ENCODE measurements around the gene GJA5. TPM values are rescaled to one million over a fixed set of nuclear protein-coding genes. Genes with fewer than 3 reads are reported as not detected.
"Not testable (repeated sequence)": the region's sequence is repeated elsewhere in the genome, so short reads cannot be mapped to it uniquely, and the experiment has no call there.

GJA5 gene
- total RNA-seq, 1 experiment from 2014 or later: not detected

- in situ Hi-C loops (cut with HindIII; ENCODE audit: low pct_unique_long_range_greater_than_20kb, low sequenced_read_pairs): no loop called here
- no peak for DNase-seq (ENCODE audit: low read depth)
Observed at GRCh38 chr1:147738739-147739476, 21.5 kb downstream of the GJA5 start.

- in situ Hi-C loops (cut with HindIII; ENCODE audit: low pct_unique_long_range_greater_than_20kb, low sequenced_read_pairs): no loop called here
Observed at GRCh38 chr1:147738129-147738528, 22.3 kb downstream of the GJA5 start.

GRCh38 chr1:147736883-147737282 is 23.5 kb downstream of the GJA5 start:
- in situ Hi-C loops (cut with HindIII; ENCODE audit: low pct_unique_long_range_greater_than_20kb, low sequenced_read_pairs): no loop called here

More at GRCh38 chr1:147738129-147738528, 22.3 kb downstream of the GJA5 start:
- no peak for DNase-seq (ENCODE audit: low read depth)

GRCh38 chr1:147735423-147735822 is 25.0 kb downstream of the GJA5 start:
- DNase-seq (ENCODE audit: low read depth): no peak
- in situ Hi-C loops (cut with HindIII; ENCODE audit: low pct_unique_long_range_greater_than_20kb, low sequenced_read_pairs): no loop called here

More at GRCh38 chr1:147736883-147737282, 23.5 kb downstream of the GJA5 start:
- DNase-seq (ENCODE audit: low read depth): no peak

- DNase-seq (ENCODE audit: low read depth); in situ Hi-C loops (cut with HindIII; ENCODE audit: low pct_unique_long_range_greater_than_20kb, low sequenced_read_pairs): not testable (repeated sequence)
Observed at GRCh38 chr1:147734291-147734841, 26.0 kb downstream of the GJA5 start.

GRCh38 chr1:147729315-147729714 is 31.1 kb downstream of the GJA5 start:
- in situ Hi-C loops (cut with HindIII; ENCODE audit: low pct_unique_long_range_greater_than_20kb, low sequenced_read_pairs): no loop called here
- no peak for DNase-seq (ENCODE audit: low read depth)

GRCh38 chr1:147726168-147726567 is 34.2 kb downstream of the GJA5 start:
- no peak for DNase-seq (ENCODE audit: low read depth)
- in situ Hi-C loops (cut with HindIII; ENCODE audit: low pct_unique_long_range_greater_than_20kb, low sequenced_read_pairs): no loop called here

- no peak for DNase-seq (ENCODE audit: low read depth)
- in situ Hi-C loops (cut with HindIII; ENCODE audit: low pct_unique_long_range_greater_than_20kb, low sequenced_read_pairs): no loop called here
Observed at GRCh38 chr1:147725685-147726084, 34.7 kb downstream of the GJA5 start.

- in situ Hi-C loops (cut with HindIII; ENCODE audit: low pct_unique_long_range_greater_than_20kb, low sequenced_read_pairs): no loop called here
- no peak for DNase-seq (ENCODE audit: low read depth)
Observed at GRCh38 chr1:147723691-147724323, 36.6 kb downstream of the GJA5 start.

- in situ Hi-C loops (cut with HindIII; ENCODE audit: low pct_unique_long_range_greater_than_20kb, low sequenced_read_pairs): no loop called here
- no peak for DNase-seq (ENCODE audit: low read depth)
Observed at GRCh38 chr1:147722124-147722523, 38.3 kb downstream of the GJA5 start.

- in situ Hi-C loops (cut with HindIII; ENCODE audit: low pct_unique_long_range_greater_than_20kb, low sequenced_read_pairs): no loop called here
- DNase-seq (ENCODE audit: low read depth): no peak
Observed at GRCh38 chr1:147721716-147722115, 38.7 kb downstream of the GJA5 start.

- no peak for DNase-seq (ENCODE audit: low read depth)
- in situ Hi-C loops (cut with HindIII; ENCODE audit: low pct_unique_long_range_greater_than_20kb, low sequenced_read_pairs): no loop called here
Observed at GRCh38 chr1:147720557-147720956, 39.8 kb downstream of the GJA5 start.

GRCh38 chr1:147719711-147720225 is 40.6 kb downstream of the GJA5 start:
- DNase-seq (ENCODE audit: low read depth): no peak
- in situ Hi-C loops (cut with HindIII; ENCODE audit: low pct_unique_long_range_greater_than_20kb, low sequenced_read_pairs): no loop called here

GRCh38 chr1:147719029-147719698 is 41.2 kb downstream of the GJA5 start:
- peak; percentile 14 for DNase-seq (ENCODE audit: low read depth)
- in situ Hi-C loops (cut with HindIII; ENCODE audit: low pct_unique_long_range_greater_than_20kb, low sequenced_read_pairs): no loop called here

GRCh38 chr1:147717706-147718097 is 42.7 kb downstream of the GJA5 start:
- DNase-seq (ENCODE audit: low read depth): peak; percentile 12
- in situ Hi-C loops (cut with HindIII; ENCODE audit: low pct_unique_long_range_greater_than_20kb, low sequenced_read_pairs): no loop called here

- in situ Hi-C loops (cut with HindIII; ENCODE audit: low pct_unique_long_range_greater_than_20kb, low sequenced_read_pairs): no loop called here
- DNase-seq (ENCODE audit: low read depth): peak; percentile 82
Observed at GRCh38 chr1:147717051-147717705, 43.2 kb downstream of the GJA5 start.

GRCh38 chr1:147712605-147713004 is 47.8 kb downstream of the GJA5 start:
- in situ Hi-C loops (cut with HindIII; ENCODE audit: low pct_unique_long_range_greater_than_20kb, low sequenced_read_pairs): no loop called here
- DNase-seq (ENCODE audit: low read depth): no peak

All from Caki2 (cell line).